GM12865 (cell line): ENCODE measurements around the gene TSTD2.

ENCODE experiments used
- DNase-seq: peaks from one replicate; pipeline ENCODE4 v3.0.0; 2010; ENCODE audit warnings: low read depth
- H3K4me3 ChIP-seq: 2 replicates; pipeline ENCODE4 v1.5.1; 2011; ENCODE audit warnings: mild to moderate bottlenecking, low read depth, low read length, control low read depth
- CTCF ChIP-seq: IDR thresholded peaks from 2 replicates; pipeline ENCODE4 v1.5.1; 2011; ENCODE audit warnings: low read length, control low read depth, low read depth, inconsistent platforms; ENCODE audit not compliant: insufficient read depth; ENCODE audit errors: missing control alignments

Gene TSTD2

GRCh38 chr9:97563458-97564135, 69.6 kb downstream of the TSTD2 start:
- no peak for TF ChIP-seq CTCF
- H3K4me3 ChIP-seq: no peak overlapping the region
- DNase-seq: no peak

GRCh38 chr9:97562542-97562941, 70.6 kb downstream of the TSTD2 start:
- TF ChIP-seq CTCF: no peak
- H3K4me3 ChIP-seq: no peak overlapping the region
- DNase-seq: no peak

GRCh38 chr9:97561501-97561900, 71.7 kb downstream of the TSTD2 start:
- no peak for DNase-seq

GRCh38 chr9:97560851-97561250, 72.3 kb downstream of the TSTD2 start:
- no peak overlapping the region for H3K4me3 ChIP-seq
- DNase-seq: no peak
- TF ChIP-seq CTCF: no peak

More at GRCh38 chr9:97561501-97561900, 71.7 kb downstream of the TSTD2 start:
- no peak for TF ChIP-seq CTCF
- no peak overlapping the region for H3K4me3 ChIP-seq

GRCh38 chr9:97560154-97560553, 73.0 kb downstream of the TSTD2 start:
- H3K4me3 ChIP-seq: no peak overlapping the region
- DNase-seq: no peak
- no peak for TF ChIP-seq CTCF

- H3K4me3 ChIP-seq: peak overlapping the region; percentile 60
- peak; percentile 88 for DNase-seq
- TF ChIP-seq CTCF: no peak
Measured at GRCh38 chr9:97559111-97559514, 74.1 kb downstream of the TSTD2 start.

GRCh38 chr9:97558701-97559101, 74.5 kb downstream of the TSTD2 start:
- DNase-seq: peak; percentile 69
- no peak for TF ChIP-seq CTCF
- H3K4me3 ChIP-seq: peak overlapping the region; percentile 60
